Jurkat, Clone E6-1 (cell line): Measurements from ENCODE around the gene MMP2.

Experiments
- DNase-seq: peaks from one replicate; pipeline ENCODE4 v3.0.0-alpha.2; 2011; ENCODE audit warnings: low read depth, low spot score
- H3K4me3 ChIP-seq: 2 replicates; pipeline ENCODE4 v1.5.1; 2011; ENCODE audit warnings: mild to moderate bottlenecking, low read length, control low read depth, moderate library complexity

MMP2 gene

DNA sequence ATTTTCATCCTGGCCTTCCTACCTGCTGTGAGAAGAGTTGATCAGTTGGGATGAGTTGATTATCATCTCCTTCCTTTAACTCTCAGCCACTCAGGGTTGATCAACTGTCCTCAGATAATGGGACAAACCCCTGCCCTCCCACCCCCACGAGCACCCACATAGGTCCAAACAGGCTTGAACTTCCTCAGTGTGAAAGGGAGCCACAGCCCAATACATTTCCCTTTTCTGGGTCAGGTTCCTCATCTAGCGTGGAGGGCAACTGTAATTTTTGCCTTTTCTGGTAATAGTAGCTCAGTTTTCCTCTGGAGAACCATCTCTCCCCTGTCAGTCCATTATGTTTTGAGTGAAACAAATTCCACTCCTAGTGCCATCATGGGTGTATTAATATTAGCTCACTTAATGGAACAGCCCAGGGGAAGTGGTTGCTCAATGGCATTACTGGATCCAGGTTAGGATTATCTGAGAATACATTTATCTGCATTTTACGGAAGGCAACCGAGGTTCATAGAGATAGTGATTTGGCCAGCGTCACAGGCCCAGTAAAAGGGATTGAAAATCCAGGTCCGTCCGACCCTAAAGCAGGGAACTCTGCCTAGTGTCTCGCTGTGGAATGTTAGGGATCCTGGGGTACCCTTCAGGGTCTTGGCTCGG is 29.4 kb downstream of the MMP2 start:
- H3K4me3 ChIP-seq, result peak overlapping the region; percentile 49
- no peak for DNase-seq

DNA sequence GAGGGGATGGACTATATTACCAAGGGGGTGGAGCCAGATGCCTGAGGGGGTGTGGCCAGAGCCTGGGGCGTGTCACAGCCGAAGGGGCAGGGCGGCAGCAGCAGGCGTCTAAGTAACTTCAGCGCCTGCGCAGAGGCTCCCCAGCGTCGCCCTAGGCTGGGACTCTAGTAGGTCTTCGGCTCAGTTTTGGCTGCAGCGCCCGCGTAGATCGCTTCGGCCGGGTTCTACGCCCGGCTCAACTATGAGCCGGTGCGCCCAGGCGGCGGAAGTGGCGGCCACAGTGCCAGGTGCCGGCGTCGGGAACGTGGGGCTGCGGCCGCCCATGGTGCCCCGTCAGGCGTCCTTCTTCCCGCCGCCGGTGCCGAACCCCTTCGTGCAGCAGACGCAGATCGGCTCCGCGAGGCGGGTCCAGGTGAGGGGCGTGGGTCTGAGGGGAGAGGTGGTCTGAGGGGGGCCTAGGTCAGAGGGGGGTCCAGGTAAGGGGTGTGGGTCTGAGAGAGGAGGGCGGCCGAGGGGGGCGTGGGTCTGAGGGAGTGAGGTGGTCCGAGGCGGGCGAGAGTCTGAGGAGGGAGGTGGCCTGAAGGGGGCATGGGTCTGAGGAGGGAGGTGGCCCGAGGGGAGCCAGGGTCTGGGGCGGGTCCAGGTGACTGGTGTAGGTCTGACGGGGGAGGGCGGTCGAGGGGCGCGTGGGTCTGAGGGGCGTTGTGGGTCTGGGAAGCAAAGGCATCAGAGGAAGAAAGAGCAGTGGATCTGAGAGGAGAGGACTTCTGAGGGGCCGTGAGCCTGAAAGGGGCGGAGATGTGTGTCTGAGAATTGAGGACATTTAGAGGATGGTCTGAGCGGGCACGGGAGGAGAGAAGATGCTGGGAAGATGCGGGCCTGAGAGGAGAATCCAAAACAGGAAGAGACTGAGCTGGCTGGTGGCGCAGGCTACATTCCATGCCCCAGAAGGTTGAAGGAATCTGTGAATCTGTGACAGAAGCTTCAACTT is 30.2 kb downstream of the MMP2 start, which contains the start of gene LPCAT2:
Gene LPCAT2 (plus strand): TSS at position 132 of the 991 bp plus-strand sequence. CDS start 110 bp downstream, at position 242.
- peak within 1 kb of the TSS; percentile 49 for H3K4me3 ChIP-seq
- DNase-seq, result peak; percentile 48

DNA sequence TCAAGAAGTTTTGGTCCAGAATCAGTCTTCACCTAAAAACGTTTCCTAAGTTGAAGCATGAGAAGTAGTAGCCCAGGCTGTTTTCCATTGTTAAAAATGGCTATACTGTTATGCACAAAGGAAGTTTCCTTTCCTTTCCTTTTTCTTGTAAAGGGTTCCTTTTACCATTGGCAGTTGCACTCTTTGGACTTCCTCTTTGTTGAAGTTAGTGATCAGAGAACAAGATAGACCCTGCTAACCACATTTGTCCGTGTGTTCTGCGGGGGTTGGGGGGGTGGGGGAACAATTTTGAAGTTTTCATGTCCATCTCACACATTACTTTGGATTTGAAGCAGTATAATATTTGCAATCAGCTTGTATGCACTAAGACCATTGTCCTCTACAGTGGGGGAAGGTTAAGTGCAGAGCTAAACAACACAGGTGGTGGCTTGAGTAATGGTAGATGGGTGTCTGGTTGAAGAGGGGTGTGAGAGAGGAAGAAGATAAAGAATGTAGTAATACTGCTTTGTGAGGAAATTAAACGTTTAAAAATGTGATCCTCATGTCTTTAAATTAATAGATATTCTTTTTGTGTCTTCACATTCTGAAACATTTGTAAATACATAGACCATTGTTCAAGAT is 31.3 kb downstream of the MMP2 start:
- no peak overlapping the region for H3K4me3 ChIP-seq
- no peak for DNase-seq

DNA sequence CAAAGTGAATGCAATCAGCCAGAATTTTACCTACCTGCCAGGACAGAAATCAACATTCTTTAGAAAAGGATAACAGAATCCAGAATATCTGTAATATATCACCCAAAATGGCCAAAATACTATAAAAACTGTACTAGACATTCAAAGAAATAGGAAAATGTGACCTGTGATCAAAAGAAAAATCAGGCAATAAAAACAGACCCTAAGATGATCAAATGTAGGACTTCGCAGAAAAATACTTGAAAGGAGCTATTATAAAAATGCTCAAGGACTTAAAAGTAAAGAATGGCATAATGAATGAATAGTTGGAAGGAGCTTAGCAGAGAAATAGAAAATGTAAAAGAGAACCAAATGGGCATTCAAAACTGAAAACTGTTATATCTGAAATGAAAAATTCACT is 33.9 kb downstream of the MMP2 start:
- no peak overlapping the region for H3K4me3 ChIP-seq
- DNase-seq, result no peak

DNA sequence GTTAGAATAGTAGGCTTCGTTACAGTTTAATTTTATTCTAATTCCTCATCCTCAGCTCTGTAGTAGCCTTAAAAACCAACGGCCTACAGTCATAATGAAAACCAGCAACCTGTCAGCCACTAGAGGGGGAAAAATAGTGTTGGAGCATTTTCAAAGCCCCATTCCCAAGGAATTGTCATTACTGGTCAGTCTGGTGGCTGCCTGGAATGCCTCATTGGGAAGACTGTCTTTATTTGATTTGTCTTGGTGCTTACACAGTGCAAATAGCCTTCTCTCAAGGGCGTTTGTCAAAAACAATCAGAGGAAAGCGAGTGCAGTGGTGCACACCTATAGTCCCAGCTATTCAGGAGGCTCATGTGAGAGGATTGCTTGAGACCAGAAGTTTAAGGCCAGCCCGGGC is 34.6 kb downstream of the MMP2 start:
- no peak overlapping the region for H3K4me3 ChIP-seq
- DNase-seq, result no peak

DNA sequence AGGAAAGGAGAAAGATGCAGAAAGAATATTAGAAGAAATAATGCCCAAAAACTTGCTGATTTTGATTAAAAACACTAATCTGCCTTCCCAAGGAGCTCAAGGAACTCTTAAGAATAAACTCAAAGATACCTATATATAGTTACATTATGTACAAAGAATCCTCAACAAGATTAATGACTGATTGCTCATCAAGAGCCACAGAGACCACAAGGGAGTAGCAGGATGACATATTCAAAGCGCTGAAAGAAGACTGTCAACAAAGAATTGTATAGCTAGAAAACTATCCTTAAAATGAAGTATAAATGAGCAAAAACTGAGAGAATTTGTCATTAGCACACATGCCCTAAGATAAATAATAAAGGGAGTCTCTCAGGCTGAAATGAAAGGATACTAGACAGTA is 36.1 kb downstream of the MMP2 start:
- H3K4me3 ChIP-seq, result no peak overlapping the region
- no peak for DNase-seq

DNA sequence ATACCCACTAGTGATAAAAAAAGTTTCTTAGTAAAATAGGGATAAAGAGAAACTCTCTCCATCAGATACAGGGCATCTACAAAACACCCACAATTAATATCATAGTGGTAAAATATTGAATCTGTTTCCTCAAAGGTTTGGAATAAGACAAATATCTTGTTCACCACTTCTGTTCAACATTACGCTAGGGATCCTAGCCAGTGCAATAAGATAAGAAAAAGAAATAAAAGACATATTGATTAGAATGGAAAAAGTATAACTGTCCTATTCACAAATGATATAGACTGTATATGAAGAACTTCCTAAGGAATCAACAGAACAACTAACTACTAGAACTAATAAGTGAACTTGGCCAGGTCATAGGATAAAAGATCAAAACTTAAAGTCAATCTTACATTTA is 42.8 kb downstream of the MMP2 start:
- no peak for DNase-seq

DNA sequence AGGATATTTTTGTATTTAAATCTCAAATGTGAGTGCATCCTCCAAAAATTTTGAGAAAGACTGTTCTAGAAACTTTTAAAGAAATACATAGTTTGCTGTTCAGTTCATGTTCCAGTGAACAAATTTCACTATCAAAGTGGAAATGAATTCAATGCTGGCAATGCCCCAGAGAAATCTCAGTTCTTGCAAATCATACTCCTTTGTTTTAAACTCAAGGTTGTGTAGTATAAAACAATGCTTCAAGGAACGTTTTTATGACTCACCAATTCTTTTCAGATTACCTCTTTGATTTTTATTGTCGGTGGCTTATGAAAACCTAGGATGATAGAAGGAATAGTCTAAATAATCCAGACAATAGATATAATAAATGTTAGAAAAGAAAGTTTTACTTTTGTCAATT is 47.4 kb downstream of the MMP2 start:
- H3K4me3 ChIP-seq, result no peak overlapping the region
- no peak for DNase-seq

More for the DNA sequence above, 42.8 kb downstream of the MMP2 start:
- H3K4me3 ChIP-seq, result no peak overlapping the region

DNA sequence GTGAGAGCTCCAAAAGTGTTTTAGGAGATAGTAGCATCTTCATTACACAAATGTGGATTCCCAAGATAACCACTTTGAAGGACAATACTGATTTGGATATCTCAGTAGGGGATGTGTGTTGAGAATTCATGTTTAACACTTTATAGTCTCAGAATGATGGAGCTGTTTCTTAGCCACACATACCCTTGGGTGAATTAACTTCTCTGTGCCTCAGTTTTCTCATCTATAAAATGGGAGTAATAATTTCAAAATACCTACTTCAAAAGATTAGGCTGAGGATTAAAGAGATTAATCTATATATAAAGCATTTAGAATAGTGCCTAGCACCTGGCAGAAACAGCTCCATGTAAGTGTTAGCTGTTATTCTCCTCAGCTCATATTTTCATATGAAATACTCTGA is 48.9 kb downstream of the MMP2 start:
- no peak overlapping the region for H3K4me3 ChIP-seq
- DNase-seq, result no peak

DNA sequence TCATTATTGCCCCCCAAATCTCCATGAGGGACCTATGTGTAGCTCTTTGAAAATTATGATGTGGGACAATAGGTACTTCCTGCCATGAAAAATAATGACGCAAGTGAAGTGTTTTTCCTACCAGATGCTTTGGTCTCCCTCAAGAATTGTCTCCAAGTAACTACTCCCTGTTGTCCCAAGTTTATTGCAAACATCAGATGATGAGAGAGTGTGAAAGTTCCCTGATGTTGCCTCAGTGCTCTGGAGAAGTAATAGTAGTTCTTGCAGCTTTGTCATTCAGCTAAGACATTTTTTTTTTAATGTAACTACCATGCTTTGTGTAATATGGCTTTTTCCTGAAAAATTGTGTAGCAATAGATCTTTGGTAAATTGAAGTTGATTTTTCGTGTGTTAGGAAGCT is 50.0 kb downstream of the MMP2 start:
- no peak for DNase-seq
- H3K4me3 ChIP-seq, result no peak overlapping the region

DNA sequence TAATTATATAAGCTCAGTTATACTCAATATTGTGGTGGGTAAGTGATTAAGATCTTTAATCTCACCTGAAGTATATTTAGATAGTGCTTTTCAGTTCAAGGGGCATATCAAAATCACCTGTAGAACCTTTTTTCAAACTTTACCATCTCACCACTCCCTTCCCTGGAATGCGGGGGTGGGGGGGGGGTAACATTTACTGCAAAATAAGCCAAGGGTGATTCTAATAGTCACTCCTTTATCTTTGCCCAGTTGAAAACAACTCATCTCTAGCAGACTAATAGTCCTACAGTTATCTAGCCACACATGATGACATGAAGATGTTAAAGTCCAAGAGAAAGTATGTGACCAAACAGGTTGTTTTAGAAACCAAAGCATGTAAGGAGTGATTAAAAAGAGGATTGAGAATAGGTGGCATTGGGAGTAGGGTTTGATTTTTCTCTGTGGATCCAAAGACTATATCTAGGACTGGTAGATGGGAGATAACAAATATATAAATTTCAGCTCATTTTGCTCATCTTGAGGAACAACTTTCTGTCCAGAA is 51.4 kb downstream of the MMP2 start:
- DNase-seq, result no peak
- H3K4me3 ChIP-seq, result no peak overlapping the region

DNA sequence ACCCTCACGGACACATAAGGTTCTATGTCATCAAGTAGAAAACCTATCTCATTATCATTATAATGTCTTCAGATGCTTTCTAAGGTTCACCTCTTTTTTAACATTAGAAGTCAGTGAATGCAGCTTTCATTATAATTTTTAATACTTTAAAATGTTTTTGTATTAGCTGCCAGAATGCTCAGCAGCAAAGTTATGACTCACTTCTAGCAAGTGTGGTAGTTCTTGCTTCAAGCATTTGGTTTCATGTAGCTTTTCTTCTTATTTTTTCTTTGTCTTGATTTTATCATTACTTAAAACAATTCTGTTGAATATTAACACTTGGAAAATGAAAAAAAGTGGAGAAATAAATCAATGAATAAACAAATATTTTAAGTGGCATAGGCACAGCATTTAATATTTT is 53.2 kb downstream of the MMP2 start:
- no peak overlapping the region for H3K4me3 ChIP-seq
- DNase-seq, result no peak

DNA sequence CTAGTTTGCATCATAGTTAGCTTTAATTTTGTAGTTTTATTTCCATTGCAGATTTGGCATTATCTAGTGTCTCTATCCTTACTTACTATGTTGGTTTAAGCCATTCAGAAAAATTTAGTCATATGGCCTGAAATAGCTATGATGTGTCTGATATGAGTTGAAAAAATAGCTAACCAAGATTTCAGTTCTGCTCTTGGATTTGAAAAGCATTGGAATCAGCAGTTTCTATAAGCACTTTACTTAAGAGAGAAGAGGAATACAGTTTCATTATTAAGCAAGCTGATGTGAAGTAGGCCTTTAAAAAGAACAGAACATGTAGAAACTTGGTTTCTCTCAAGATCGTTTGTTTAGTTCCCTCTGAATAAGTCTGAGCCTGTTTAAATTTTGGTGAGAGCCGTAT is 55.8 kb downstream of the MMP2 start:
- DNase-seq, result no peak
- H3K4me3 ChIP-seq, result no peak overlapping the region

DNA sequence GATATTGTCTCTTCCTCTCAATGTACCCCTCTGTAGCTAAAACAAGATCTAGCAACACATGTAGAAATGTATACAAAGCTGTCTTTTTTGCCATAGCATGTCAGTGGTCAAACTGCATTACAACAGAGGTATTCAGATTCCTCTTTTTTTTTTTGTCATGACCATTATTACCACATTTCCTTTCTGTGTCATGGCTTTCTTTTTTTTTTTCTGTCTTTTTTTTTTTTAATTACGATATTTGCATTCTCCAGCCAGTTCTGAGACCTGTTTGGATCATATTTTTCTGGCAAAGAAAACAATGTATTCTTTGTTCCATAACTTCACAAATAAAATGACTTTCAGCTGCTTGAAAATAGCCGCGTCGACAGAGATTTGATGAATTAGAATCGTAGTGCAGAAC is 60.1 kb downstream of the MMP2 start:
- no peak for DNase-seq
- no peak overlapping the region for H3K4me3 ChIP-seq

DNA sequence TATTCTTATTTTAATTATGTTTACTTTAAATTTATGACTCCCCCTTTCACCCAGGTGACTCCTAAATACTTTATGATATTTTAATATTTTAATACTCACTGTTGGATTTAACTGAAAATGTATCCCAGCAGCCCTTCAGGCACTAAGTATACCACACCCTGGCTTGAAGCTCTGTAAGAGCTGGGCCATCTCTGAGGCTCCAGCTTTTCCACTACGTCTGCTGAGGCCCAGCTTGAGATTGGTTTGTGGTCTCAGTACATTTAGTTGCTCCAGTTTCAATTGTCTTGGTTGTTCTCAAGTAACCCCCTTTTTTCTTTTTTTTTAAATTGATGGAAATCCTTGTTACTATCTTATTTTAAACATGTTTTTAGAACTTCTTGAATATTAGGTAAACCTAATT is 60.5 kb downstream of the MMP2 start:
- no peak for DNase-seq
- no peak overlapping the region for H3K4me3 ChIP-seq

DNA sequence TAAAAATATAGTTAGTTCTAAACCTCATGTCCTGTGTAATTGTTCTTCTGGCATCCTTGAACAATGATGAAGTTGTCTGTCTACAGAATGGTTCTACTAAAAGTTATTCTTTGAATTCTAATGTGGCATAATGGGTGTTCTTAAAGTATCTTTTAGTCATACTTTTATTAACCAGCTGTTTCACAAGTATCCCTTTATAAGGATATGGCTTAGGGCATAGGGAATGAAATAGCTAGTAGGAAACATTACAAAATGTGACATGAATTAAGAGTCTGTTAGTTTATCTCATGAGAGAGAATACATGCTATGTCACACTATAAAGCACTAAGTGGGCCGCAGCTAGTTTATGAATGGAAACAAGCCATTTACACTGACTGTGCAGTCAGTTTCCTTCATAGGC is 61.2 kb downstream of the MMP2 start:
- no peak for DNase-seq
- no peak overlapping the region for H3K4me3 ChIP-seq

DNA sequence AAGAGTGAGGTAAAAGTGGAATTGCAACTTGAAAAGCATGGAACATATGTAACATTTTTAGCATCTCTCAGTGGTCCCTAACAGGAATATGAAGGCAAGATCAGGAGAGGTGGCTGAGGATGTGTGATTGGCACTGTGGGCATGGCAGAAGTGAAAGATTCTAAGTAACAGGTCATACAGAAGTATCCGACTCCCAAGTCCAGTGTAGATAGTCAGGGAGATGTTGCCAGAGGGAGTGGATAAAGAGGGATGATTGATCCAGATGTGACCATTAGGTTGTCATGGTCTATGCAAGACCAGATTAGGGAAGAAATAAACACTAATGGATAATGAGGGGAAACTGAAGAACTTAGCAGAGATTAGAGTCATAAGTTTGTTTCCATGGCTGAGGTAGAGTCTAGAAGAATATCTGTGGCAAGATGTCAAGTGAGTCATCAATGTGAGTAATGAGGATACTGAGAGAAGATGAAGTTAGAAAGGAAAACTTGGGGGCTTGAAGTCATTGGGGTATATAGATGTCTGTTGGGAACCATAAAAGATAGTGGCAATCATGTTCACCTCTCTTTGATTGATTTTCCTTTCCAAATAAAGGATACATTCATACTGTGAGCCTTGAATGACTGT is 63.6 kb downstream of the MMP2 start:
- H3K4me3 ChIP-seq, result no peak overlapping the region
- no peak for DNase-seq

DNA sequence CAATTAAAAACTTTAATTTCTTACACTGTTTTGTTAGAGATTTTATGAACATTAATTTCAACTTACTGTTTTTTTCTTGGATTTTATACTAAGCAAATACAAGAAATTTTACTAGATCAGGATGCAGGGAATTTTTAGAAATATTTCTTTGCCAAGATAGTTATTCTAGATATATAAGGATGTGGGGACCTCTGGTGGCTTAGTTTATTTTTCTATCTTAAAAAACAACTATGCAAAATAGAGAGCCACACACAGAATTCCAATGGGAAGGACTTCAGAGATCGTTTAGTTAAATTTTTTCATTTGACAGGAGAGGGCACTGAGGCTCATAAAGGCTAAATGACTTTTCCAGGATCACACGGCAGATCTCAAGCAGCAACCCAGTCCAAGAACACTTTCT is 64.5 kb downstream of the MMP2 start:
- DNase-seq, result no peak
- H3K4me3 ChIP-seq, result no peak overlapping the region

DNA sequence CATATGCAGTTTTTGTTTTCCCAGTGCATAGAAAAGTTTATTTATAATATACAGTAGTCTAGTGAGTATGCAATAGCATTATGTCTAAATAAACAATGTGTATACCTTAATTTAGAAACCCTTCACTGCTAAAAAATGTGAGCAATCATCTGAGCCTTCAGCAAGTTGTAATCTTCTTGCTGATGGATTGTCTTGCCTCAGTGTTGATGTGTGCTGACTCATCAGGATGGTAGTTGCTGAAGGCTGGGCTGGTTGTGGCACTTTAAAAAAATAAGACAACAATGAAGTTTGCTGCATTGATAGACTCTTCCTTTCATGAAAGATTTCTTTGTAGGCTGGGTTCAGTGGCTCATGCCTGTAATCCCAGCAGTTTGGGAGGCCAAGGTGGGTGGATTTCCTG is 73.6 kb downstream of the MMP2 start:
- DNase-seq, result no peak
- no peak overlapping the region for H3K4me3 ChIP-seq
